ENCODE data around the gene XDH.

XDH gene

DNA sequence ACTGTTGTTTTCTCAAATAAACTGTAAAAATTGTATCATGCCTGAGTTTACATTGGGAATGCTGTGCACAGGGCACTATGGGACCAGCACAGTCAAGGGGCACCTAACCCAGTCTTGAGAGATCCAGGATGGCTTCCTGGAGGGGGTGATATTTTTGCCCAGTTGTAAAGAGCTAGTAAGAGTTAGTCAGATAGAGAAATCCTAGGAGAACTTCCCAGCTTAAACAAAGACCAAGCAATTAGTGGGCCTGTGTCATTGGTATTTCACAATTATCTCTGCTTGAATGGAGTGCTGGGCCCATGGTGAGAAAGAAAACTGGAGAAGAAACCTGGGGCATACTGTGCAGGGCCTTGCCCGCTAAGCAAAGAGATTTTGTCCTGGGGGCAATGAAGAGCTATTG, 12.2 kb downstream of the XDH start:
- no peak for DNase-seq (ENCODE audit: low spot score)

DNA sequence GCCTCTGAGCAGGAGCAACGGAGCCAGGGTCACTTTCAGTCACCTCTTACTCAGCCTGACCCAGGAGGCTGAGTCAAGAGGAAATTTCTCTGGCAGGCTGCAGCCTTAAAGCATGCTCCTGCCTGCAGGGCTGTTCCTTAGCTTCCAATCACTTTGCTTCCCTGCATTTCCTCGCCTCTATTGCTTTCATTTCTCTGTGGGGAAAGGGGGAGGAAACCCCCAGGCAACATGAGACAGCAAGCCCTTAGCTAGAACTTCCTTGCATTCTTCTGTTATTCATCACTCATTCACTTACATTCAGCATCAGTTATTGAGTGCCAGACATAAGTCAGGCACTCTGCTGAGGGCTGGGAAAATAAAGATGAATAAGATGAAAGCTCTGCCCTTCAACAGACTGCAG, 13.0 kb downstream of the XDH start:
- DNase-seq (ENCODE audit: low spot score): no peak

DNA sequence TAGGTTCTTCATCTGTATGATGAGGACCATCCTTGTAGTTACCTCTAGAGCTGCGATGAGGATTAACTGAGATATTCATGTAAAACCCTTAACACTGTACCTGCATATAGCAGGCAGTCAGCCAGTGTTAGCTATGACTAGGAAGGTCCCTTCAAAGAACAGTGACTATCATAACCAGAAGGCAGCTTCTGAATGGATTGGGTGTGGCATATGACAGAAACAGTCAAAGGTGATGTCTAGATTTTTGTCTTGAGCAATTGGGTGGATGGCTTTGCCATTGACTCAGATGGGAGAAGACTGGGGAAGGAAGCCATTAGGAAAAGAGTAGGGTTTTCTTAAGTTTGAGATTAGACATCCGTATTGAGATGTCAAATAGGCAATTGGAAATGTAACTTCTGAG, 15.7 kb downstream of the XDH start:
- no peak for DNase-seq (ENCODE audit: low spot score)

DNA sequence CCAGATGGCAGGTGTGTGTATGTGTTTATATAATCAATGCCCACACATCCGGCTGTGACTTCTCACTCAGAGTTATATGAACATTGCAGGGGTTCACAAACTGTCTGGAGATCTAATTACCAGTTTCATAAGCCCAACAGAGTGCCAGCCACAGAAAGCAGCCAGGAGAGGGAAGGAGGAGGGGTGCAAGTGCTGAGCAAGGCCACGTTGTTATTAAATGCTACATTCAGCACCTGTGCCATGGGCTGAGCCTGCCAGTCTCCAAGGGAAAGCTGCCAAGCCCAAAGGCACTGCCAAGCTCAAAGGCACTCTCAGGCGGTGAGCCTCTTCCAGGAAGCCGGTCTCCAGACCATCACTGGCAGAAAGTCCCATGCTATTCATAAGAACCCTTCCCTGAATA, 17.4 kb downstream of the XDH start:
- no peak for DNase-seq (ENCODE audit: low spot score)

DNA sequence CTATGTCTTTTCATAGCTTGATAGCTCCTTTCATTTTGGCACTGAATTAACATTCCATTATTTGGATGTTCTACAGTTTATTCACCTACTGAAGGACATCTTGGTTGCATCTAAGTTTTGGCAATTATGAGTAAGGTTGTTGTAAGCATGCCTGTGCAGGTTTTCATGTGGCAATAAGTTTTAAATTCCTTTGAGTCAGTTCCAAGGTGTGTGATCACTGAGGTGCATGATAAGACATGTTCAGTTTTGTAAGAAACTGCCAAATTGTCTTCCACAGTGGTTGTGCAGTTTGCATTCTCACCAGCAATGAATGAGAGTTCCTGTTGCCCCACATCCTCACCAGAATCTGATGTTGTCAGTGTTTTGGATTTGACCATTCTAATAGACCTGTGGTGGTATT, 24.2 kb downstream of the XDH start:
- no peak for DNase-seq (ENCODE audit: low spot score)

DNA sequence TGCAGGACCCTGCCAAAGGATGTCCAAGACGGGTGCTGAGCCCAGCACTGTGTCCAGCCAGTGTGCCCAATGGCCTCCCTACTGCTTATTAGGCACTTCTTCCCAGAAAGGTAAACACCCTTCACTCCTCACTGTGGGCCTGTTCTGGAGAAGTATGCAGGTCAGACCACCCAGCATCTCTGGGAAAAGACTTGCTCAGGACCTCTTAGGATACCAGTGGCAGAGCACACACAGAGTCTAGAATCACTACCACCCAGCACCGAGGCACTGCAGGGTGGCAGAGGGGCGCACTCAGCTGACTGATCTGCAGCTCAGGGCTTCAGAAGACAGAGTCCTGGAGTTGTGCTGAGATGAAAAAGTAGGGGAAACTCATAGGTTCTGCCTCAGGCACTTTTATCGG, 25.8 kb downstream of the XDH start:
- no peak for DNase-seq (ENCODE audit: low spot score)

GRCh38 chr2:31387850-31388249, 26.7 kb downstream of the XDH start:
- DNase-seq (ENCODE audit: low spot score): no peak

- DNase-seq (ENCODE audit: low spot score): no peak
These were observed 27.9 kb downstream of the XDH start for GRCh38 chr2:31386648-31387047.

DNA sequence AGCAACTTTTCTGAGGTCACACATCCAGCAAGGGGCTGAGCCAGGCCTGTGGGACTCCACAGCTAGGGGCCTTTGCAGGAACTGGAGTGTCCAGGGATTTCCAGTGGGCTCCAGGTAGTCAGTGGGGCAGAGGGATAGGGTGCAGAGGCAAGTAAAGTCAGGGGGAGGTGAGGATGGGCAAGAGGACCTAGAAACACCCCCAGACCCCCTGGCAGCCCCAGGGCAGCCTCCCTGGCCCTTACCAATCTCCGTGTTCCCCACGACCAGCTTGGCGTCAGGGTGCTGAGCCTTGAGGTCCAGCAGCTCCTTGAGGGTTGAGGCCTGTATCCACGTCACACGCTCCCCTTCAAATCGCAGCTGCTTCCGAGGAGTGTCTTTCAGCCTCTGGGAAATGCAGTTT, 28.4 kb downstream of the XDH start:
- no peak for DNase-seq (ENCODE audit: low spot score)

DNA sequence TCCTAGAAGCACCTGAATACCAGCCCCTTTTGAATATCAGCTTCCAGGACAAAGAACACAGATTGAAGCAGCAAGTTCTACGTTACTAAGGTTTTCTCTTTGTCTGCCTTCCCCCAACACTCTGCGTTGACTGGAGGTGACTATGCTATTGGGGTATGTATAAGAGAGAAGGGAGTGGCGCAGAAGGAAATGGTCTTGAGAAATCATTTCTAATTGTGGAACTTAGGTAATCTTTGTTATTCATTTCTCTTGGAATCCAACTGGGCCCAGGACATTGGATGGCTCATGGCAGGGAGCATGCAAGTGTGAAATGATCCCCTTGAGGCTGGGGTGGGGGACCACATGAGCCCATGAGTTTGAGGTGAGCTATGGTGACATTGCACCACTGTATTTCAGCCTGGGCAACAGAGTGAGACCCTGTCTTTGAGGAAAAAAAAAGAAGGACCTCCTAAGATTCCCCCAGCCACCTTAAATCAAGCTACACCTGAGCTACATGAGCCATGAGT, 29.7 kb downstream of the XDH start:
- no peak for DNase-seq (ENCODE audit: low spot score)

- no peak for DNase-seq (ENCODE audit: low spot score)
These were observed 30.2 kb downstream of the XDH start for GRCh38 chr2:31384351-31384750.

DNA sequence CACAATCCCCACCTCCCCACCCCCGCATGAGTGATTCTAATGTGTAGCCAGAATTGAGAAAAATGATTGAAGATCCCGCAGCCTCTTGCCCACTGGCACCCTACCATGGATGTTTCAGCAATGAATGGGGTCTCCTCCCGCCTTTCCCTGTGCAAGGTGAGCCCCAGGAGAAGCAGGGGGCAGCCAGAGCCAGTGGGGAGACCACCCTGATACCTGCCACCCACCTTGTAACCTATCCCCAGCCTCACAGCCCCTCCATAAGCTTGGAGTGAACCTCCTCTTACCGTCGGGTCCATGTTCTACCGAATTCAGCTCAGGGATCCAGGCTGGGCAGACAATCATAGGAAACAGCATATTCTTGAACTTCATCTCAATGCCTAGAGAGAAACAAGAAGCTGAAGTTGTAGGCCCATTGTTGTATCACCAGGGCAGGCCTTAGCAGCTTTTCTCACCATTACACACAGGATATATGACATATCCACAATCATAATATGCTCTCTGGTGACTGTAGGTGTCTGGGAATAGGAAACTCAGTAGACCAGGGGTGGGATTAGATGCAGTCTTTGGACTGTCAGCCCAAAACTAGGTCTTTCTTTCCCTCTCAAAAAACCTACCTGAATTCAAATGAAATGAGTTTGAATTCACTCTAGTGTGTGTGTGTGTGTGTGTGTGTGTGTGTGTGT, 30.9 kb downstream of the XDH start:
- no peak for DNase-seq (ENCODE audit: low spot score)

DNA sequence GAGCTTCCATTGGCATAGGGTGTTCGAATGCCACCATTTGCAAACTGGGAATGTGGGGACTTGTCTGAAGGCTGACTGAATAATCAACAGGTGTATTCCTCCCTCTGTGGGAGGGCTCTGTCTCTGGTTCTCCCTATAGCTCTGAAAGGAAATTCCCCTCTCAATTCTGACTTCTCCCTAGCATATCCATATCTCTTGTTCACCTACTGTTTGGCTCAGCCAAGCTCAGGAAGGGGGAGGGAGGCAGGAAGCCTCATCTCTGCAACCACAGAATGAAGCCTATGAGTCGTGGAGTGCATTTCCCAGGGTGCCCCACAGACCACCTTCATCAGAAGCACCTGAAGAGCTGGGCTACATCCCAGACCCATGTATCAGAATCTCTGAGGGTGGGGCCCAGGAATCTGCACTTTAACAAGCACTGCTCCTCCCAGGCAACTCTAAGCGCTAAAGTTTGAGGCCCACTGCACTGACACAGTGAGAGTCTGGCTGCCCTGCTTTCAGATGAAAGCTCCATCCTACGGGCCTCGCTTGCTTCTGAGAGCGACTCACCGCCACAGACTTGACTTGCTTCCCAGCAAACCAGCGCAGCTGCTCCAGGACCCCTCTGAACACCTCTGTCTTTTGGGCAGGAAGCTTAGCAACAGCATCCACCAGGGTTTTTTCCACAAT, 32.0 kb downstream of the XDH start:
- no peak for DNase-seq (ENCODE audit: low spot score)

DNA sequence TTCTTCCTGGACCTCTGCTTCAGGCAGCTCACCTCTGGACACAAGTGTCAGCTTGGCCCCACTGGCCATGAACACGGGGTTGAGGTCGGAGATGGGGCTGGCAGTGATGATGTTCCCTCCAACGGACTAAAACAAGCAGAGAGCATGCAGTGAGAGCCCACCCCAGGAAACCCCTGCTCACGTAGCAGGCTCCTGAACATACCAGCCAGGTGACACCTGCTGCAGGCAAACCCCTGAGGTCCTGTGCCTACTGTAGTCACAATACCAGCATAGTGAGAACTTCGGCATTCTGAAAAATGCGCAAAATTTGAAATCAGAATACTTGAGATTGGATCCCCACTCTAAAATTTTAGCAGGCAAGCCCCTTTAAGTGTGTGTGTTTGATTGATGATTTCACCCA, 32.9 kb downstream of the XDH start:
- no peak for DNase-seq (ENCODE audit: low spot score)

- DNase-seq (ENCODE audit: low spot score): no peak
These were observed 34.3 kb downstream of the XDH start for GRCh38 chr2:31380243-31380642.

DNA sequence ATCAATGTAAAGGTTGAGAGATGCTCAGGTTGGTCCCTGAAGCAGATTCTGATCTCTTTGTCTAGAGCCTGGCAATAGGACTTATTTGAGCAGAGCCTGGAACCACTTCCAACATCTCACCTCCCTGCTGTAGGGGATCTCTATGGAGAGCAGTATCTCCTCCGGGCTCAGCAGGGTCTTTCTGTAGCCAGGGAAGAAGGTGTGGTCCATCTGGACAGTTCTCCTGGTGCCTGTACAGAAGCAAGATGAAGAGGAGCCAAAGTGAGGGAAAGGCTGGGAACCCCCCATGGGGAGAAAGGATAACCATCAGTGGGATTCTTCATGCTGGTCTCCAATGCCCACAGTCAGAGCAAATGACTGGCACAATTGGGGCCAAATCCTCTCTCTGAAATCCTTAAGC, 34.8 kb downstream of the XDH start:
- no peak for DNase-seq (ENCODE audit: low spot score)

GRCh38 chr2:31378791-31379501, 35.6 kb downstream of the XDH start:
- no peak for DNase-seq (ENCODE audit: low spot score)

GRCh38 chr2:31378389-31378788, 36.2 kb downstream of the XDH start:
- no peak for DNase-seq (ENCODE audit: low spot score)

- DNase-seq (ENCODE audit: low spot score): no peak
These were observed 41.4 kb downstream of the XDH start for GRCh38 chr2:31373127-31373526.

- DNase-seq (ENCODE audit: low spot score): no peak
These were observed 42.4 kb downstream of the XDH start for GRCh38 chr2:31372097-31372496.

GRCh38 chr2:31371691-31372090, 42.9 kb downstream of the XDH start:
- no peak for DNase-seq (ENCODE audit: low spot score)

DNA sequence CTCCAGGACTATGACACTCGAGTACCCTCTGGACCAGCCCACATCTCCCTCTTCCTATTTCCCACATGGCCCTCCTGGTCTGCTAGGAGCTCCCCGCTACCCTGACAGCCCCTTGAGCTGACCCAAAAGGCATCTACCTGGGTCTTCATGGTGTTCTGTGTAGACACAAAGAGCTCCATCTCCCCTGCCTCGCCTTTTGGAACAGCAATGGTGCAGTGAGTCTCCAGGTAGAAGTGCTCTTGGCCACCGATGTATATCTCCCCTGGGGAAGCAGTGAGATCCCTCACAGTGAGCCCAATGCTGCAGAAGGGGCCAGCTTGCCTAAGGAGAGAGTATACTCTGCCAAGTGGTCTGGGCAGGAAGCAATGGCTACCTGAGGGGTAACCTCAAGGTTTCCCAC, 47.8 kb downstream of the XDH start:
- no peak for DNase-seq (ENCODE audit: low spot score)

GRCh38 chr2:31365834-31366505, 48.6 kb downstream of the XDH start:
- no peak for DNase-seq (ENCODE audit: low spot score)

Data from left forelimb (tissue), 1 donor.